Ammon's horn (tissue), 1 donor: ENCODE results near the gene UBL4A.

Experiments used
- DNase-seq: peaks from one replicate; pipeline ENCODE4 v3.0.0-alpha.2; 2016; ENCODE audit warnings: low spot score

The UBL4A gene

DNA sequence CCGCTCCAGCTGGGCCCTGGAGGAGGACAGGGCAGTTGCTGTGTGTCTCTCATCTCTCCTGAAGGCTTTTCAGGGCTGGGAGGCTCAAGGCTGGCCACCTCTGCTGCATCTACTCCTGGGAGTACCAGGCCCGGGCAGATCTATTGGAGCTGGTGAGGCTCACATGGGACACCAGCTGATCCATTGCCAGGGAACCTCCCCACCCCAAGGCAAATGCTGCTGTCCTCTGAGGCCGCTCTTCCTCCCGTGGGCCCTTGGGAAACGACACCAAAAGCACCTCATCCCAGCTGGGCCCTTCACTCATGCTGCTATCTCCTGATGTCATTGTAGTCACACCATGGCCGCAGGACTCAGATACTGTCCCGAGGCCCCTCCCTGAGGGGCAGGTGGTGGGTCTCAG is 3.6 kb downstream of the UBL4A start:
- DNase-seq: no peak

DNA sequence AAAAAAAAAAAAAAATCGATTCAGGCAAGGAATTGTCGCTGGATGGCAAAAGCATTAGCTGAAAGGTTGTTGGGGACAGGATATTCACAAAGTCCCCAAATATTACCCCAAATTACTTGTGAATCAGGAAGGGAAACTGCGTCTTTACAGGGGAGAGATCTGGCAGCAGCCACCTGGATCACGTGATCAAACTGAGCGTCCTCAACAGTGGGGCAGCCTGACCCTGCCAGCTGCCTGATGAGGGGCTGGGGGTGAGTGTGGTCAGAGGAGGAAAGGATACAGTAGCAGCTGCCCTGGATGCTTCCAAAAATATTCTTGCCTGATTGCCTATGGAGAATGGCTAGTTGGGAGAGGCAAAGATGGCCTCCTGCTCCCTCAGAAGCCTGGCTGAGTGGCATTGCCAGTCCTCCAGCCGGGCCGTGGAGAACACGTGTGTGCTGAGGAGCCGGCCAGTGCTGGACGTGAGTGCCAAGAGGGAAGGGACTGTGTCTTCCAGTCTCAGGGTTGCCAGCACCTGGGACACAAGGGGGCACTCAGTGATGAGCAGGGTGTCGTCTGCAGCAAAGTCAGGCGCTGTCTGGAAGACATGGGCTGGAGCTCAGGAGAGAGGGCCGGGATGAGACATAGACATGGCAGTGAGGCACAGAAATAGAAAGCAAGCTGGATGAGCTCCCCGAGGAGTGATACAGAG is 4.4 kb downstream of the UBL4A start:
- no peak for DNase-seq

DNA sequence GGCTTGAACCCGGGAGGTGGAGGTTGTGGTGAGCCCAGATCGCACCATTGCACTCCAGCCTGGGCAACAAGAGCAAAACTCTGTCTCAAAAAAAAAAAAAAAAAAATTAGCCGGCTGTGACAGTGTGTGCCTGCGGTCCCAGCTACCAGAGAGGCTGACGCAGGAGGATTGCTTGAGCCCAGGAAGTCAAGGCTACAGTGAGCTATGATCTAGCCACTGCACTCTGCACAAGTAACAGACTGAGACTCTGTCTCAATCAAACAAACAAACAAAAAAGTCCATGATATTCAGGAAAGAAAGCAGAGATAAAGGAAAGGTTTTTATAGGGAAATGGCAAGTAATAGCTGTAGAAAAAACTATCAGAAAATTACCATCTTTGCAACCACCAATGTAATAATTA is 5.2 kb downstream of the UBL4A start:
- no peak for DNase-seq

DNA sequence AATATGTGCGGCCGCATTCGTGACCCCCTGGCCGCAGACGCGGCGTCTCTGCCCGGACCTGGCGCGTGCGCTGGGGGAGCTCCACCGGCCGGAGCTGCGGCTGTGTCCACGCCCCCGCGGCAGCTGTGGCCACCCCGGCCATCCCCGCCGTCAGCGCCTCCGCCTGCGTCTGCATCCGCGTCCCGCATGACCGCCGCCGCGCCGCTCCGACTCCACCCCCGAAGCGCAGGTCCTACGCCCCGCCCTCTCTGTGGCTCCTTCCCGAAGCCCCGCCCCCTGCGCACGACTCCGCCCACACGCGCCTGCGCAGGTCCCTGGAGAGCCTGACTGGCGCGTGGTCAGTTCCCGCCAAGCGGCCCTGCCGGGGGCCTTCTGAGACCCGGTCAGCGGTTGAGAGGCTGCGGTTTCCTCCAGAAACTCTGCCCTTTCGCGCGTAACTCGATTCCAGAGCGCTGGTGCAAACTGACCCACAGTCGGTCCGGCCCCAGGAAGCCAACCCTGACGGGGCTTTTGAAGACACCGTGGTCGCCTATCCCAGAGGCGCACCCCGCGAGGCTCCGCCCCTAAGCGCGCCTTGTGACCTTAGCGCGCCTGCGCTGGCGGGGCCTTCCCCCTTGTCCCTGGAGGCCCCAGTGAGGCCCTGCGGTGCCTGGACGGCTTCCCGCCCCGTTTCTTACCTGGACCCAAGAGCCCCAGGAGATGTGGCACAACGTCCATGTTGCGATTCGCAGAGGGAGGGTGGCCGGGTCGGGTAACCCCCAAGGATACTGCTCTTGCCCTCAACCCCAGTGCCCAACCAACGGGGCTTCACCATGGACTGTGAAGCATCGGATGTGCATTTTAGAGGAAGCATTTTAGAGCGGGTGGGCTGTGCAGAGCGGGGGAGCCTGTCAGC is 7.4 kb downstream of the UBL4A start, which contains the start of gene LAGE3:
Gene LAGE3 (minus strand): TSS at position 554 of the 895 bp plus-strand sequence. CDS start 366 bp downstream, at position 188.
- peak; percentile 94 for DNase-seq

DNA sequence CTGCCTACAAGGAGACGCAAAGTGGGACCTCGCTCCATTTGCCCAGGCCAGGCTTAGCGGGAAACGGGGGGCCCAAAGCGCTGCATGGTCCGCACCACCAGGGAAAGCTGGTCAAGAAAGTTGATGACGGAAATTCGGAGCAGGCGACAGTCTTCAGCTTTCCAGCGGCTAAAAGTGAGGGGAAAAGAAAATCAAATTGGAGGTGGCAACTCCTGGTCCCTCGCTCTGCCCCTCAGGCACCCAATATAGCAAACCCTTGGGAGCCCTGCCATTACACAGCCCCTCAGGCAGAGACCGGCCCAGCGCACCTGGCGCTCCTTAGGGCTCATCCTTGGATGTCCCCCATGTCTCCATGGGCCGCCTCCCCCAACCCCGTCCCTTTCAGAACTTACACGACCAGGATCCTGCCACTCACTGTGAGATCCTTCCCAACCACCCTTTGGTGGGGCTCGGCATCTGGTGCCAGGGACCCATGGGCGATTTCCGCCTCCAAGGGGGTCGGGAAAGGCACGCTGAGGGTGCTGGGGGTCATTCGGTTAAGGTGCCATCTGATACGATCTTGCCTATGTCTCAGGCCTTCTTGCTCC is 8.4 kb downstream of the UBL4A start:
- no peak for DNase-seq

DNA sequence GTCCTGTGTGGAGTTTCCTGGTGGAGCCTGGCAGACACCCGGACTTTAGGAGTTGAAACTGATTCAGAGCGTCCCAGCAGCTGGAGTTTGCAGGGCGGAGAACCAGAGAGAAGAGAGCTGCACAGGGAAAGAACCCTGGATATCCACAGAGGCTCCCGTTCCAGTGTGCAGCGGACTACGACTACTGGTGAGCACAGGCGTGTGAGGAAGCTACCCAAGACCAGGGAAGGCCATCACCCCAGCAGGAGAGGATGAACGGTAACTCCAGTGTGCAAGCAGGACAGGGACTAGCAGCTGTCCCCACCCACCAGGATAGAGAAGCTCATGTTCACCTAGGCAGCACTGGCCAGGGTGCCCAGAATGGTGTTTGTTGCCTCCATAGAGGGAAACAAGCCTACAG is 9.6 kb downstream of the UBL4A start:
- DNase-seq: no peak

DNA sequence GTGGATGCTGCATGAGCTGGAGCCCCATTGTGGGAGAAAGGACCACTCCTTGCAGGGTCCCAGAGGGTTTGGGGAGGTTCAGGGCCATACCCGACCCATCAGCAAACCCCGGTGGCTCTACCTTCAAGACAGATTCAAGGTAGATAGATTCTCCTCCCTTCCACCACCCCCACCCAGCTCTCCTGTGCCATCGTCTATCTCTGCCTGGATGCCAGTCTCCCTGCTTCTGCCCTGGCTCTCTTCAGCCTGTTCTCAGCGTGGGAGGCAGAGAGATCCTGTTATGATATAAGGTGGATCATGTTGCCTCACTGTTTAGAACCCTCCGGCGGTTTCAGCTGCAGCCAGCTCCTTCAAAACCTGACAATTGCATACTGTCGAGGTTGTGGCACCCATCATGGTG is 12.7 kb downstream of the UBL4A start:
- DNase-seq: no peak

DNA sequence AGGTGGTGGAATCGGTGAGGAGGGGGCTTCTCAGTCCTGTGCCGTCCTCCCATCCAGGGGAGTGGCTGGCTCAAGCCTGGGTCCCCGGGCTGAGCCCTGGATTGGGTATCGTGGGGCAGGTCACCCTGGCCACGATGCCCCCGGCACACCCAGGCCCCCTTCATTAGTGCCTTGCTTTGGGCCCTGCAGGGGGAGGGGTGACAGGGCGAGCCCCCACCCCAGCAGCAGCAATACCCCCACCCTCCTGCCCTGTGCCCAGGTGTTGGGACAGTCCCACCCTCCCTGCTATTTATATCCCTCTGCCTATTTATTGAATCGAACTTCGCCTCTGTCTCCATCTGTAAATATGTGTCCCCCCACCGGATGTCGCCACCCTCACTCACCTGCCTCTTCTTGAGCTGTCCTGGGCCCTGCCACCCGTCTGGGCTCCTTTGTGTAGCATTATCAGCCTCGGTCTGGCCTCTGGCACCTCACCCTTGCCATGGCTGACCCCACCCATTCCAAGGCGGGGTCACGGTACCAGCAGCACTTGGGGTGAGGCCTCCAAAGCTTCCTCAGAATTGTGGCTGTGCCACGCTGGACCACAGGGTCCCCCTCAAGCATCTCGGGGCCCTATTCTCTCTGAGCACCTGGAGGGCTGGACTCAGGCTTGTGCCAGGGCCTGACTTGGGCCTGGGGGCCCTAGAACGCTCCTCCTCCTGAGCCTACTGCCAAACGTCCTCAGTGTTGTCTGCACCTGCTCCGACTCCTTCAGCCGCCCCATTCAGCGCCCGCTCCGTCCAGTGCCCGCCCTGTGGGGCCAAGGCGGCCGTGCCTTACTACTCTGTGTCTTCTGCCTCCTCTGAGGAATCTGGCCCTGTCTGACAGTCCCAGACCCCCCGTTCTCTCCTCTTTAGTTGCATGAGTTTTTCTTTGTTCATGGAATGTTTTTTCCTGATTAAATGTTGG is 13.5 kb downstream of the UBL4A start:
- DNase-seq: no peak

DNA sequence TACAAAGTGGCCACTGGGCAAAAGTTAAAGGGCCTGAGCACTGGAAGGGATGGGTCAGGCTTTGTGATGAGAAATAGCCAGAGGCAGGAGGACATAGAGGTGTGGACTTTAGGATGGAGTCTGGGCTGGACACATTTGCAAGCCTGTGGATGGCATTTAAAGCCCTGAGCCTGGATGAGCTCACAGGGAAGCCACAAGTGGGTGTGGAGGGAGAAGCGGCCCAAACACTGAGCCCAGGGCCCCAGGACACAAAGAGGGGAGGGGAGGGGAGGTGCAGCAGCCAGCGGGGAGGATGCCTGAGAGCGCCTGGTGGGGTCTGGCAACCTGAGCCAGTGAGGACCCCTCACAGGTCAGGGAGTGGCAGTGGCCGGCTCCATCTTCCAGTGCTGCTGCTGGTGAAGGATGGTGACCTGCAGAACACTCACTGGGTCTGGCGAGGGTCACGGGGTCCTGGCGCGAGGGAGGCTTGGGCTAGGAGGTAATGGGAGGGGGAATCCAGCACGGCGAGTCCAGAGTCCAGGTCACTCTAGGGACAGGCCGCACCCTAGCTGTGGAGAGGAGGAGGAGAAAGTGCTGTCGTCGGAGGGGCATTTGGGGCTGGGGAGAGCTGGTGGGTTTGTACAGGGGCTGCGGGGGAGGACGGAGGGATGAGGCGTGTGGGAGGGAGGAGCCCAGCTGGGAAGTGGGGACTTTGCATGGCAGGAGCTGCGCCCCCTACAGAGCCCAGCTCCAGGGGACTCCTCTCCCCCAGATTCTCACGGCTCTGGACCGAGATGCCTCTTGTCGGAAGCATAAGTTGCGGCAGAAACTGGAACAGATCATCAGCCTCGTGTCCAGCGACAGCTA is 14.4 kb downstream of the UBL4A start:
- DNase-seq: no peak

DNA sequence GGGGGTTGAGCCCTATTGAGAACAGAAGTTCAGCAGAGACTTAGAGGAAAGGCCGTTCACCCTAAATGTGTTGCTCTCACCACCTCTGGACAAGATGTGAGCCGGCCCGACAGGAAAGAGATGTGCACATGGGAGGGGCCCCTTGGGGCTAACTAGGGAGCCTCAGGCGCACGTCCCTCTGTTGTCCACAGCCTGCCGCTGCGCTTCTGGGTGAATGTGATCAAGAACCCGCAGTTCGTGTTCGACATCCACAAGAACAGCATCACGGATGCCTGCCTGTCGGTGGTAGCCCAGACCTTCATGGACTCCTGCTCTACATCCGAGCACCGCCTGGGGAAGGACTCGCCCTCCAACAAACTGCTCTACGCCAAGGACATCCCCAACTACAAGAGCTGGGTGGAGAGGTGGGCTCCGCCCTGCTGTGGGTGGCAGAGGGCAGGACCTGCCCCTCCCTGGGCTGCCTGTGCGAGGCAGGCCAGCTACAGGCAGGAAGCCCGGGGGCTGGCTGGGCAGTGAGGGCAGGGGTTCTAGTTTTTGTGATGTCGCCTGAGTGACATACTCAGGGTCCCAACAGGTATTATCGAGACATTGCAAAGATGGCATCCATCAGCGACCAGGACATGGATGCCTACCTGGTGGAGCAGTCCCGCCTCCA is 15.4 kb downstream of the UBL4A start:
- DNase-seq: no peak

DNA sequence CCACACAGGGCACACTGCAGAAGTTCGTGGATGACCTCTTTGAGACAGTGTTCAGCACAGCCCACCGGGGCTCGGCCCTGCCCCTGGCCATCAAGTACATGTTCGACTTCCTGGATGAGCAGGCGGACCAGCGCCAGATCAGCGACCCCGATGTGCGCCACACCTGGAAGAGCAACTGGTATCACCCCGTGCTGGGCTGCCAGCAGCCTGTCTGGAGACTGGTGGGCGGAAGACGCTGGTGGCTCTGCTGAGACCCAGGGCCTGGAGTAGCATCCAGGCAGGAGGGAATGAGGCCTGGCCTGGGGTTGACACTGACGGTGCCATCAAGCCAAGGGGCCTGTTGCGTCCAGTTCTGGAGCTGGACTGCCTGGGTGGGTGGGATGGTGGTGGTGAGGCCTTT is 16.0 kb downstream of the UBL4A start:
- DNase-seq: no peak

DNA sequence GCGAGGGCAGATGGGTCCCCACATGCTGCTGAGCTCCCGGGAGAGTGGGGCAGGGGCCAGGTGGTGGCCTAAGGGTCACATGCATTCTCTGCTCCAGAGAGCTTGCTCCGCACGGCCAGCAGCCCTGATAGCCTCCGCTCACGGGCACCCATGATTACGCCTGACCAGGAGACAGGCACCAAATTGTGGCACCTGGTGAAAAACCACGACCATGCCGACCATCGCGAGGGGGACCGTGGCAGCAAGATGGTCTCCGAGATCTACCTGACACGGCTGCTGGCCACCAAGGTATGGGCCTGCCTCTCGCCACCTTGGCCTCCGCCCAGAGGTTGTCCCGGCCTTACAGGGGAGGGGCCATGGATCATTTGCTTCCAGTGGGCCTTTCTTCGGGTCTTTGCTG is 16.5 kb downstream of the UBL4A start:
- no peak for DNase-seq

DNA sequence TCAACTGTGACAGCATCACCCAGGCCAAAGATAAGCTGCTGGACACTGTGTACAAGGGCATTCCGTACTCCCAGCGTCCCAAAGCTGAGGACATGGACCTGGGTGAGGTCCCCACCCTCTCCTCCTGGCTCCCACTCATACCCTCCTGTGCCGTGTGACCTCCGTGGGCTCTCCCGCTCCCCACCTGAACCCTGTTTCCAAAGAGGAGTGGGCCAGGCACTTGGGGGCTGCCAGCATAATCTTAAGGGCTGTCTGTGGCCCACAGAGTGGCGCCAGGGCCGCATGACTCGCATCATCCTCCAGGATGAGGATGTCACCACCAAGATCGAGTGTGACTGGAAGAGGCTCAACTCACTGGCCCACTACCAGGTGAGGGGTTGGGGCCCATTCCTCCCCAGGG is 17.3 kb downstream of the UBL4A start:
- no peak for DNase-seq

DNA sequence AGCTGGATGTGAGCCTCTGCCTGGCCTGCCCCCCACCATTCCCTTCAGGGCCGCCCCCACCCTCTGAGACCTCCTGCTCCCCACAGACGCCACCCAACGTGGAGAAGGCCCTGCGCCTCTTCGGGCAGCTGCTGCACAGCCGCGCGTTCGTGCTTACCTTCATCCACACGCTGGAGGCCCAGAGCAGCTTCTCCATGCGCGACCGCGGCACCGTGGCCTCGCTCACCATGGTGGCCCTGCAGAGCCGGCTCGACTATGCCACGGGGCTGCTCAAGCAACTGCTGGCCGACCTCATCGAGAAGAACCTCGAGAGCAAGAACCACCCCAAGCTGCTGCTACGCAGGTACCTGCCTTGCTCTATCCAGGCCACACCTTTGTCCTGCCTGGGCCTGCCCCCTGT is 18.2 kb downstream of the UBL4A start:
- DNase-seq: no peak

DNA sequence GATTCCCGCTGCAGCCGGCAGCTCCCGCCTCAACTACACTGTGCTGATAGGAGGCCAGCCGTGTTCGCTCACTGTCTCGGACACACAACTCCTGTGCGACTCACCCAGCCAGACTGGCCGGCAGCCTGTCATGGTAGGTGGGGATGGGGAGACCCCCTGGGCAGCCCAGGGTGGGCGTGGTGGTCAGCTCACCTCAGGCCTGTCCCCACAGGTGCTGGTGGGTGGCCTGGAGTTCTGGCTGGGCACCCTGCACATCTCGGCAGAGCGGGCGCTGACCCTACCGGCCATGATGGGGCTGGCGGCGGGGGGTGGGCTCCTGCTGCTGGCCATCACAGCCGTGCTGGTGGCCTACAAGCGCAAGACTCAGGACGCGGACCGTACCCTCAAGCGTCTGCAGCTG is 18.9 kb downstream of the UBL4A start:
- no peak for DNase-seq

DNA sequence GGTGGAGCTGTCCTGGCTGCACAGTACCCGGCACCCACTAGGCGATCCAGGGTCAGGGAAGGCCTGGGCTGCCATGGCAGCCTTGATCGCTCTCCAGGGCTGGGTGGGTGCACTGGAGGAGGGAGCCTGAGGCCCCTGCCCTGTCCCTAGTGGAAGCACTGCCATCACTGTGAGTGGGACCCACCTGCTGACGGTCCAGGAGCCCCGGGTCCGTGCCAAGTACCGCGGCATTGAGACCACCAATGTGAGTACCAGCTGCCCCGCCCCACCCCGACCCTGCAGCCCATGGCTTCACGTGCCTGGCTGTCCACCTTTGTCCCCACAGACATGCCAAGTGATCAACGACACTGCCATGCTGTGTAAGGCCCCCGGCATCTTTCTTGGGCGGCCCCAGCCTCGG is 19.5 kb downstream of the UBL4A start:
- DNase-seq: no peak

DNA sequence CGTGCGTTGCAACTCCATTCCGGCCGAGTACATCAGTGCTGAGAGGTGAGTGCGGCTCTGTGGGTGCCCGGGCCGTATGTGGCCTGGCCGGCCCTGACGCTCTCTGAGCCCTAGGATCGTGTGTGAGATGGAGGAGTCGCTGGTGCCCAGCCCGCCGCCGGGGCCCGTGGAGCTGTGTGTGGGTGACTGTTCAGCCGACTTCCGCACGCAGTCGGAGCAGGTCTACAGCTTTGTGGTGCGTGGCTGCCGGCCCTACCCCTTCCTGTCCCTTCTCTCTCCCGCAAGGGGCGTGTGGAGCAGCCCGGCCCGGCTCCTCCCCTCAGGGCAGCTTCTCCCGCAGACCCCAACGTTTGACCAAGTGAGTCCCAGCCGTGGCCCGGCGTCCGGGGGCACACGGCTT is 20.4 kb downstream of the UBL4A start:
- DNase-seq: no peak

DNA sequence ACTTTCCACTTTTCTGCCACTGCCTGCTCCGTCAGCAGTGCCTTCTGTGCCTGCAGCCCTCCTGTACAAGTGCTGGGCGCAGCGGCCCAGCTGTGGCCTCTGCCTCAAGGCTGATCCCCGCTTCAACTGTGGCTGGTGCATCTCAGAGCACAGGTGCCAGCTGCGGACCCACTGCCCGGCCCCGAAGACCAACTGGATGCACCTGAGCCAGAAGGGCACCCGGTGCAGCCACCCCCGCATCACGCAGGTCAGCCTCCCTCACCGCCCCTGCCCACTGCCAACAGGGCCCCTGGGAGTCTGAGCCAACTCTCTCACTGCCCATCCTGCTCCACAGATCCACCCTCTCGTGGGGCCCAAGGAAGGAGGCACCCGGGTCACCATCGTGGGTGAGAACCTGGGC is 20.8 kb downstream of the UBL4A start:
- no peak for DNase-seq

DNA sequence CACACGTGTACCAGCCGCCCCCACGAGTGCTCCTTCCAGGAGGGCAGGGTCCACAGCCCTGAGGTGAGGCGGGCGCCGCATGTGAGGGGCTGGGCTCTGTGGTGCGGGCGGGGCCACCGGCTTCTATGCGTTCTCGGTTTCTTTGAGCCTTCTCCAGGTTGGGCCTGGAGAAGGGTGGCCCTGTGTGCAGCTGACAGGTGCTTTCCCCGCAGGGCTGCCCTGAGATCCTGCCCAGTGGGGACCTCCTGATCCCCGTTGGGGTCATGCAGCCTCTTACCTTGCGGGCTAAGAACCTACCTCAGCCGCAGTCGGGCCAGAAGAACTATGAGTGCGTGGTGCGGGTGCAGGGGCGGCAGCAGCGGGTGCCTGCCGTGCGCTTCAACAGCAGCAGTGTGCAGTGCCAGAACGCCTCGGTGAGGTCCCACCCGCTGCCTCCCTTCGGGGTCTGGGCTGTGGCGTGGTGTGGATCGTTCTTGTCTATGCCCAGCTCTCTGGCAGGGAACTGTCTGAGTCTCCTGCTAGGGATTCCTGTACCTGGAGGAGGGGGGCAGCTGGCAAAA is 21.5 kb downstream of the UBL4A start:
- no peak for DNase-seq

DNA sequence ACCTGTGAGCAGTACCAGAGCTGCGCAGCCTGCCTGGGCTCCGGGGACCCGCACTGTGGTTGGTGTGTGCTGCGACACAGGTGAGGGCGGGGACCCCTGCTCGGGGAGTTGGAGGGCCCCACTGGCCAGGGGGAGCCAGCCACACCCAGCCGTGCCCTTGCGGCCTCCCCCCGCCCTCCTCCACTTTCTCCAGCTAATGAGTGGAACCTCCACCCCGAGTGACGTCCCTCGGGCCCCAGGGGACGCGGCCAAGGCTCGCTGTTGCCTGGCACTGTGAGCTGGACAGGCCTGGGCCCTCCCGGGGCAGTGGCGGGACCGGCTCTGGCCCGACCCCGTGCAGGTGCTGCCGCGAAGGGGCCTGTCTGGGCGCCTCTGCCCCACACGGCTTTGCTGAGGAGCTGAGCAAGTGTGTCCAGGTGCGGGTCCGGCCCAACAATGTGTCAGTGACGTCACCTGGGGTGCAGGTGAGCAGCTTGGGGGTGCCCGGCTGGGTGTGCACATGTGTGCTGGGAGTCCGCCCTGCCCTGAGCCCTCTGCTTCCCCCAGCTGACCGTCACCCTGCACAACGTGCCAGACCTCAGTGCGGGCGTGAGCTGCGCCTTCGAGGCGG is 22.7 kb downstream of the UBL4A start:
- DNase-seq: no peak
